K562 treated with DMSO at 1 percent for 24 hours (cell line): Measurements from ENCODE around the gene CD274. TPM values are rescaled to one million over a fixed set of nuclear protein-coding genes. Genes with fewer than 3 reads are reported as not detected.

ENCODE experiments used
- total RNA-seq: library from RNA; unstranded; fragments of 300-600 nt; gene quantifications from 2 replicates; pipeline ENCODE4 v1.2.3, GENCODE V29; 2022; ENCODE audit warnings: low read depth; ENCODE audit not compliant: insufficient read depth

The CD274 gene
- 0.37 and 0.58 TPM in 2 replicates for total RNA-seq

DNA sequence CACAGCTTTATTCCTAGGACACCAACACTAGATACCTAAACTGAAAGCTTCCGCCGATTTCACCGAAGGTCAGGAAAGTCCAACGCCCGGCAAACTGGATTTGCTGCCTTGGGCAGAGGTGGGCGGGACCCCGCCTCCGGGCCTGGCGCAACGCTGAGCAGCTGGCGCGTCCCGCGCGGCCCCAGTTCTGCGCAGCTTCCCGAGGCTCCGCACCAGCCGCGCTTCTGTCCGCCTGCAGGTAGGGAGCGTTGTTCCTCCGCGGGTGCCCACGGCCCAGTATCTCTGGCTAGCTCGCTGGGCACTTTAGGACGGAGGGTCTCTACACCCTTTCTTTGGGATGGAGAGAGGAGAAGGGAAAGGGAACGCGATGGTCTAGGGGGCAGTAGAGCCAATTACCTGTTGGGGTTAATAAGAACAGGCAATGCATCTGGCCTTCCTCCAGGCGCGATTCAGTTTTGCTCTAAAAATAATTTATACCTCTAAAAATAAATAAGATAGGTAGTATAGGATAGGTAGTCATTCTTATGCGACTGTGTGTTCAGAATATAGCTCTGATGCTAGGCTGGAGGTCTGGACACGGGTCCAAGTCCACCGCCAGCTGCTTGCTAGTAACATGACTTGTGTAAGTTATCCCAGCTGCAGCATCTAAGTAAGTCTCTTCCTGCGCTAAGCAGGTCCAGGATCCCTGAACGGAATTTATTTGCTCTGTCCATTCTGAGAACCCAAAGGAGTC is at the start of gene CD274:
CD274 (plus strand) TSS at position 184 of the 733 bp plus-strand sequence. CDS start 5,572 bp downstream, outside the sequence.

GRCh38 chr9:5437254-5438216 is 12.8 kb upstream of the CD274 start, which contains the start of gene PLGRKT:
Gene PLGRKT, minus strand, starts transcription at chr9:5437925. Its CDS starts 5,948 bp downstream, at chr9:5431977.

GRCh38 chr9:5510360-5510931 is 60.1 kb downstream of the CD274 start, which contains the start of gene PDCD1LG2:
Gene PDCD1LG2, plus strand, starts transcription at chr9:5510531. Its CDS starts 12,016 bp downstream, at chr9:5522547.

Other genes starting within 250 kb of the CD274 start
- gene INSL4, start 219.1 kb upstream of the CD274 start, total RNA-seq, result not detected in 2 replicates
- not detected in 2 replicates for gene RLN2, start 145.8 kb upstream of the CD274 start, total RNA-seq
- not detected in 2 replicates for gene RLN1, start 110.7 kb upstream of the CD274 start, total RNA-seq
- 6.0 and 6.4 TPM in 2 replicates for gene PLGRKT, start 12.6 kb upstream of the CD274 start, total RNA-seq
- not detected in 2 replicates for gene PDCD1LG2, start 60.0 kb downstream of the CD274 start, total RNA-seq
- gene RIC1, start 178.6 kb downstream of the CD274 start, total RNA-seq, result 8.2 and 8.3 TPM in 2 replicates